SK-N-SH (cell line): ENCODE data around the gene ZBTB4. TPM values are rescaled to one million over a fixed set of nuclear protein-coding genes. Genes with fewer than 3 reads are reported as not detected.

Source experiments
- CTCF ChIA-PET: fragments of 300-600, 350-600 bp; formaldehyde crosslinking; extraction: SDS; loops from one replicate; lab custom pipeline; 2021; lab: Yijun Ruan, JAX
- POLR2A ChIA-PET: fragments of 350-600 bp; sonication (Branson Sonifier 250); formaldehyde crosslinking; extraction: SDS; loops from one replicate; lab custom pipeline; 2020; ENCODE audit warnings: antibody characterized with exemption, inconsistent platforms; lab: Yijun Ruan, JAX
- DNase-seq: peaks from one replicate; pipeline ENCODE4 v3.0.0; 2012
- H2AFZ ChIP-seq: fragments of 200-600 bp; sonication (generic); 2 replicates; pipeline ENCODE4 v1.8.1; 2016; ENCODE audit warnings: antibody characterized with exemption, mild to moderate bottlenecking, low read depth
- H3F3A ChIP-seq: fragments of 200-600 bp; sonication (generic); replicated peaks from 2 replicates; pipeline ENCODE3; 2016; ENCODE audit warnings: antibody characterized with exemption, mild to moderate bottlenecking; ENCODE audit not compliant: insufficient read depth
- H3K27ac ChIP-seq, 2 experiments: fragments of 200-500 bp in 1 of 2; fragments of 200-600 bp in 1 of 2; sonication (Bioruptor generic) in 1 of 2; sonication (generic), shearing (Covaris generic) in 1 of 2; 2 replicates each; pipeline versions ENCODE4 v1.5.1 to v1.6.1; 2014 to 2016; ENCODE audit warnings: low read depth in 2 of 2, inconsistent platforms in 1 of 2, low read length in 1 of 2, mild to moderate bottlenecking in 1 of 2, mixed read lengths in 1 of 2
- H3K27me3 ChIP-seq: fragments of 200-600 bp; sonication (generic), shearing (Covaris generic); 2 replicates; pipeline ENCODE4 v1.6.1; 2016; ENCODE audit warnings: mixed run types; ENCODE audit not compliant: insufficient read depth
- H3K36me3 ChIP-seq, 2 experiments: fragments of 200-500 bp in 1 of 2; fragments of 200-600 bp in 1 of 2; sonication (Bioruptor generic) in 1 of 2; sonication (generic) in 1 of 2; replicated peaks in 1 of 2; 2 replicates each; pipeline versions ENCODE3 to v1.5.1; 2014 to 2016; ENCODE audit warnings: low read length in 1 of 2, mild to moderate bottlenecking in 1 of 2; ENCODE audit not compliant: insufficient read depth in 2 of 2, control insufficient read depth in 1 of 2
- H3K4me1 ChIP-seq, 2 experiments: fragments of 200-500 bp in 1 of 2; fragments of 200-600 bp in 1 of 2; sonication (Bioruptor generic) in 1 of 2; sonication (generic), shearing (Covaris generic) in 1 of 2; 2 replicates each; pipeline versions ENCODE4 v1.5.1 to v1.6.1; 2014 to 2016; ENCODE audit warnings: low read depth in 1 of 2, low read length in 1 of 2, mixed run types in 1 of 2; ENCODE audit not compliant: insufficient read depth in 2 of 2, control insufficient read depth in 1 of 2
- H3K4me2 ChIP-seq: fragments of 200-600 bp; sonication (generic), shearing (Covaris generic); 2 replicates; pipeline ENCODE4 v1.6.1; 2017; ENCODE audit warnings: mixed run types
- H3K4me3 ChIP-seq, 2 experiments: fragments of 200-500 bp in 1 of 2; fragments of 200-600 bp in 1 of 2; sonication (Bioruptor generic) in 1 of 2; sonication (generic), shearing (Covaris generic) in 1 of 2; 2 replicates each; pipeline versions ENCODE4 v1.5.1 to v1.8.1; 2014 to 2016; ENCODE audit warnings: low read depth in 2 of 2, inconsistent platforms in 1 of 2, low read length in 1 of 2, mild to moderate bottlenecking in 1 of 2, mixed read lengths in 1 of 2, moderate library complexity in 1 of 2
- H3K79me2 ChIP-seq: fragments of 200-600 bp; sonication (generic); 2 replicates; pipeline ENCODE4 v1.8.1; 2017; ENCODE audit warnings: mild to moderate bottlenecking; ENCODE audit not compliant: insufficient read depth
- H3K9ac ChIP-seq: fragments of 200-600 bp; sonication (generic); 2 replicates; pipeline ENCODE4 v1.6.1; 2017; ENCODE audit warnings: mixed run types
- H3K9me2 ChIP-seq: fragments of 200-600 bp; sonication (generic); 2 replicates; pipeline ENCODE4 v1.6.1; 2017; ENCODE audit warnings: mixed run types
- H3K9me3 ChIP-seq: fragments of 200-600 bp; sonication (generic); 2 replicates; pipeline ENCODE4 v1.6.1; 2017; ENCODE audit warnings: mixed run types, mild to moderate bottlenecking, moderate library complexity
- H4K20me1 ChIP-seq: fragments of 200-600 bp; sonication (generic); 2 replicates; pipeline ENCODE4 v1.6.1; 2017; ENCODE audit warnings: mild to moderate bottlenecking, mixed run types; ENCODE audit not compliant: insufficient read depth
- CHD2 ChIP-seq: fragments of 150-350 bp; IDR thresholded peaks from 2 replicates; pipeline ENCODE4 v1.6.1; 2018; ENCODE audit warnings: low read length; ENCODE audit not compliant: partially characterized antibody
- GATA2 ChIP-seq: sonication (generic); formaldehyde crosslinking; IDR thresholded peaks from 2 replicates; pipeline ENCODE4 v1.5.0; 2020; ENCODE audit warnings: mild to moderate bottlenecking, missing genetic modification reagents
- MXI1 ChIP-seq: IDR thresholded peaks from 2 replicates; pipeline ENCODE4 v1.6.1; 2012; ENCODE audit warnings: mild to moderate bottlenecking, low read depth, low read length, improper control_type of control experiment
- RAD21 ChIP-seq: IDR thresholded peaks from 2 replicates; pipeline ENCODE4 v1.6.1; 2012; ENCODE audit warnings: mild to moderate bottlenecking, low read length
- RCOR1 ChIP-seq: fragments of 150-350 bp; IDR thresholded peaks from 2 replicates; pipeline ENCODE4 v1.6.1; 2017; ENCODE audit warnings: antibody characterized with exemption, low read length
- SIN3A ChIP-seq: IDR thresholded peaks from 2 replicates; pipeline ENCODE4 v1.6.1; 2012; ENCODE audit warnings: low read depth, mild to moderate bottlenecking, low read length, moderate library complexity, borderline replicate concordance
- SMC3 ChIP-seq: IDR thresholded peaks from 2 replicates; pipeline ENCODE4 v1.6.1; 2012; ENCODE audit warnings: low read depth, low read length, improper control_type of control experiment
- TCF12 ChIP-seq: IDR thresholded peaks from 2 replicates; pipeline ENCODE4 v1.4.0; 2012
- WGBS: methylation state at CpG from one replicate; pipeline ENCODE4 v1.1.6; 2017; ENCODE audit warnings: low lambda C conversion rate; 5-methylcytosine and 5-hydroxymethylcytosine counted together
- polyA plus RNA-seq, 3 experiments: library from polyadenylated mRNA; depleted of rRNA; stranded (reverse); fragments of >200 nt; gene quantifications; 2 replicates each; pipeline ENCODE4 v1.2.3, GENCODE V29; 2012
- TF ChIP-seq, protein P1 (sequence below): fragments of 200-600 bp; sonication (generic); IDR thresholded peaks from 2 replicates; pipeline ENCODE4 v1.6.1; 2017; ENCODE audit warnings: antibody characterized with exemption, mild to moderate bottlenecking, moderate library complexity
- TF ChIP-seq, protein P2 (sequence below): IDR thresholded peaks from 2 replicates; pipeline ENCODE4 v1.4.0; 2012; ENCODE audit warnings: low read depth
- TF ChIP-seq, protein P3 (sequence below): IDR thresholded peaks from 2 replicates; pipeline ENCODE4 v1.4.0; 2012; ENCODE audit warnings: low read depth, borderline replicate concordance

ZBTB4 gene
- polyA plus RNA-seq, 1 of the 3 experiments (the other 2 are of a cell fraction), result 12.8 TPM

DNA sequence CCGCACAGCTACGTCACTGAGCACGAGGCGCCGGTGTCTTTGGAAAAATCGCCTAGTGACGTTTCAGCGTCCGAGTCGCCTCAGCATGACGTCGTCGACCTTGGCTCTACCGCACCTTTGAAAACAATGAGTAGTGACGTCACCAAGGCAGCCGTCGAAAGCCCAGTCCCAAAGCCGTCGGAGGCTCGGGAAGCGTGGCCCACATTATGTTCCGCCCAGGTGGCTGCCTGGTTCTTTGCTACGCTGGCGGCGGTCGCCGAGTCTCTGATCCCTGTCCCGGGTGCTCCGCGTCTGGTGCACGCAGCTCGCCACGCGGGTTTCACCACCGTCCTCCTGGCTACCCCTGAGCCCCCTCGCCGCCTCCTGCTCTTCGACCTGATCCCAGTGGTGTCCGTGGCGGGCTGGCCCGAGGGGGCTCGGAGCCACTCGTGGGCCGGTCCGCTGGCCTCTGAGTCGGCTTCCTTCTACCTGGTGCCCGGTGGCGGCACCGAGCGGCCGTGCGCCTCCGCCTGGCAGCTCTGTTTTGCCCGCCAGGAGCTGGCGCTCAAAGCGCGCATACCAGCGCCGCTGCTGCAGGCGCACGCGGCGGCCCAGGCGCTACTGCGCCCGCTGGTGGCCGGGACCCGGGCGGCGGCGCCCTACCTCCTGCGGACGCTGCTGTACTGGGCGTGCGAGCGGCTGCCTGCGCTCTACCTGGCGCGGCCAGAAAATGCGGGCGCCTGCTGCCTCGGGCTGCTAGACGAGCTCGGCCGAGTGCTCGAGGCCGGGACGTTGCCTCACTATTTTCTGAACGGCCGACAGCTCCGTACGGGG, 42.7 kb downstream of the ZBTB4 start:
- H3K9me3 ChIP-seq, result no peaks in the 10 kb centered on the region
- peak; percentile 80 for DNase-seq
- no peaks in the 10 kb centered on the region for H4K20me1 ChIP-seq
- H3K4me3 ChIP-seq, result peak overlapping the region; percentile 23 to 86; a peak in 2 of 4 replicates
- H2AFZ ChIP-seq, result no peak overlapping the region
- H3K4me1 ChIP-seq, result peaks cover 0 to 27% of the 10 kb centered on the region in 2 experiments; a peak in 1 of 4 replicates
- ChIA-PET CTCF (interaction anchor here (0.6 to 3.9 kb wide), 38 partner anchors 9 to 702 kb away, joined by 3 to 27 read pairs (median 4); partner anchors contain the start of genes ACAP1, CHRNB1, NLGN2 and POLR2A), POLR2A (interaction anchor here (1.0 to 1.9 kb wide), 4 partner anchors 33 to 80 kb away, joined by 3 to 11 read pairs (median 4); partner anchors contain the start of genes POLR2A and TMEM256)
- no peak overlapping the region for H3K9ac ChIP-seq
- H3K9me2 ChIP-seq, result no peaks in the 10 kb centered on the region
- H3K4me2 ChIP-seq, result peak overlapping the region; percentile 91
- peaks cover 0 to 4% of the 10 kb centered on the region in 2 experiments for H3K36me3 ChIP-seq
- WGBS, result 60% methylated on average over 33 of the region's 92 CpGs
- peaks cover 14% of the 10 kb centered on the region for H3F3A ChIP-seq
- no peaks in the 10 kb centered on the region for H3K27me3 ChIP-seq
- TF ChIP-seq RCOR1 (no peak), MXI1 (peak; percentile 54), RAD21 (peak; percentile 63), GATA2 (CRISPR knock-in tag) (no peak), TCF12 (no peak), SIN3A (peak; percentile 23; the same call in 1 of the 2 replicates), SMC3 (peak; percentile 53; the same call in 1 of the 2 replicates), CHD2 (no peak)
- TF ChIP-seq, protein P1, sequence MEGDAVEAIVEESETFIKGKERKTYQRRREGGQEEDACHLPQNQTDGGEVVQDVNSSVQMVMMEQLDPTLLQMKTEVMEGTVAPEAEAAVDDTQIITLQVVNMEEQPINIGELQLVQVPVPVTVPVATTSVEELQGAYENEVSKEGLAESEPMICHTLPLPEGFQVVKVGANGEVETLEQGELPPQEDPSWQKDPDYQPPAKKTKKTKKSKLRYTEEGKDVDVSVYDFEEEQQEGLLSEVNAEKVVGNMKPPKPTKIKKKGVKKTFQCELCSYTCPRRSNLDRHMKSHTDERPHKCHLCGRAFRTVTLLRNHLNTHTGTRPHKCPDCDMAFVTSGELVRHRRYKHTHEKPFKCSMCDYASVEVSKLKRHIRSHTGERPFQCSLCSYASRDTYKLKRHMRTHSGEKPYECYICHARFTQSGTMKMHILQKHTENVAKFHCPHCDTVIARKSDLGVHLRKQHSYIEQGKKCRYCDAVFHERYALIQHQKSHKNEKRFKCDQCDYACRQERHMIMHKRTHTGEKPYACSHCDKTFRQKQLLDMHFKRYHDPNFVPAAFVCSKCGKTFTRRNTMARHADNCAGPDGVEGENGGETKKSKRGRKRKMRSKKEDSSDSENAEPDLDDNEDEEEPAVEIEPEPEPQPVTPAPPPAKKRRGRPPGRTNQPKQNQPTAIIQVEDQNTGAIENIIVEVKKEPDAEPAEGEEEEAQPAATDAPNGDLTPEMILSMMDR, result peak; percentile 51
- TF ChIP-seq, protein P2, sequence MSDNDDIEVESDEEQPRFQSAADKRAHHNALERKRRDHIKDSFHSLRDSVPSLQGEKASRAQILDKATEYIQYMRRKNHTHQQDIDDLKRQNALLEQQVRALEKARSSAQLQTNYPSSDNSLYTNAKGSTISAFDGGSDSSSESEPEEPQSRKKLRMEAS, result peak; percentile 34; the same call in 1 of the 2 replicates
- H3K27ac ChIP-seq, result no peak overlapping the region
- peaks cover 7% of the 10 kb centered on the region; the same call in 1 of the 2 replicates for H3K79me2 ChIP-seq

DNA sequence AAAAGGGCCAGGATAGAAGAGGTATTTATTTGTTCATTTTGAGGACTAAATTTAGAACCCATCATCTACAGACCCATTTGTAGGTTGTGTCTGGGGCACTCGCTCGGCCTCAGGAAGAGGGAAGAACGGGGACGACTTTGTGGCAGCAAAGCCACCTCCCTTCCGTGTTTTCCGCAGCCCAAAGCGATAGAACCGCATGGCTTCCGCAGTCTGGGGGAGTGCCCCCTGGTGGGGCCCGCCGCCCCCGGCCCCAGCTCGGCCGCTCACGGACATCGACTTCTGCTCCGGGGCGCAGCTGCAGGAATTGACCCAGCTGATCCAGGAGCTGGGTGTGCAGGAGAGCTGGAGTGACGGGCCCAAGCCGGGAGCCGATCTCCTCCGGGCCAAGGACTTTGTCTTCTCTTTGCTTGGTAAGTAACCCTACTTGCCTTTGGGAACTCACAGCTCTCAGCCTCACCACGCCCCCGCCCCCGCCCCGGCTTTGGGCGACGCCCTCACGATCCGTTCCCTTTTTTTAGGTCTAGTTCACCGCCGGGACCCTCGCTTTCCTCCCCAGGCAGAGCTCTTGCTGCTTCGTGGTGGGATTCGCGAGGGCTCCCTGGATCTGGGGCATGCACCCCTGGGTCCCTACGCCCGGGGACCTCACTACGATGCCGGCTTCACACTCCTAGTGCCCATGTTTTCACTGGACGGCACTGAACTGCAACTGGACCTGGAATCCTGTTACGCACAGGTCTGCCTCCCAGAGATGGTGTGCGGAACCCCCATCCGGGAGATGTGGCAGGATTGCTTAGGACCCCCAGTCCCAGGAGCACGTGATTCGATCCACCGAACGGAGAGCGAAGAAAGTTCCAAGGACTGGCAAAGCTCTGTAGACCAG, 43.5 kb downstream of the ZBTB4 start:
- Histone ChIP-seq H3K9ac (peak overlapping the region; percentile 13; the same call in 1 of the 2 replicates), H3K4me1 (peaks cover 0 to 18% of the 10 kb centered on the region in 2 experiments; a peak in 1 of 4 replicates), H3K27me3 (no peaks in the 10 kb centered on the region), H2AFZ (peak overlapping the region; percentile 62), H3K4me2 (peak overlapping the region; percentile 91), H3K9me3 (no peaks in the 10 kb centered on the region), H3K79me2 (peaks cover 7% of the 10 kb centered on the region; the same call in 1 of the 2 replicates), H3K4me3 (peak overlapping the region; percentile 67 to 86), H3K9me2 (no peaks in the 10 kb centered on the region), H3F3A (peaks cover 11% of the 10 kb centered on the region), H3K36me3 (peaks cover 0 to 4% of the 10 kb centered on the region in 2 experiments), H4K20me1 (no peaks in the 10 kb centered on the region), H3K27ac (peak overlapping the region in 1 of 2 experiments; percentile 55; a peak in 1 of 4 replicates)
- TF ChIP-seq, protein P1, result peak; percentile 22
- TF ChIP-seq, protein P3, sequence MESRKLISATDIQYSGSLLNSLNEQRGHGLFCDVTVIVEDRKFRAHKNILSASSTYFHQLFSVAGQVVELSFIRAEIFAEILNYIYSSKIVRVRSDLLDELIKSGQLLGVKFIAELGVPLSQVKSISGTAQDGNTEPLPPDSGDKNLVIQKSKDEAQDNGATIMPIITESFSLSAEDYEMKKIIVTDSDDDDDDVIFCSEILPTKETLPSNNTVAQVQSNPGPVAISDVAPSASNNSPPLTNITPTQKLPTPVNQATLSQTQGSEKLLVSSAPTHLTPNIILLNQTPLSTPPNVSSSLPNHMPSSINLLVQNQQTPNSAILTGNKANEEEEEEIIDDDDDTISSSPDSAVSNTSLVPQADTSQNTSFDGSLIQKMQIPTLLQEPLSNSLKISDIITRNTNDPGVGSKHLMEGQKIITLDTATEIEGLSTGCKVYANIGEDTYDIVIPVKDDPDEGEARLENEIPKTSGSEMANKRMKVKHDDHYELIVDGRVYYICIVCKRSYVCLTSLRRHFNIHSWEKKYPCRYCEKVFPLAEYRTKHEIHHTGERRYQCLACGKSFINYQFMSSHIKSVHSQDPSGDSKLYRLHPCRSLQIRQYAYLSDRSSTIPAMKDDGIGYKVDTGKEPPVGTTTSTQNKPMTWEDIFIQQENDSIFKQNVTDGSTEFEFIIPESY, result no peak
- peak; percentile 57 for DNase-seq
- 41% methylated on average over 30 of the region's 49 CpGs for WGBS
- ChIA-PET POLR2A (interaction anchor here (1.1 to 1.9 kb wide), 3 partner anchors 32 to 53 kb away, joined by 3 to 11 read pairs (median 4); partner anchors contain the start of genes POLR2A and TMEM256), CTCF (interaction anchor here (0.7 to 3.9 kb wide), 24 partner anchors 8 to 703 kb away, joined by 3 to 27 read pairs (median 6); partner anchors contain the start of genes ACAP1, CHRNB1, NLGN2 and POLR2A)
